H1 (cell line): ENCODE measurements around the gene TRIM23.

ENCODE experiments used
- POLR2A ChIP-seq, 2 experiments: IDR thresholded peaks; 1 replicate in 1 of 2; 2 replicates in 1 of 2; pipeline ENCODE4 v1.6.1; 2011; ENCODE audit warnings: low read depth in 2 of 2, low read length in 2 of 2, mild to moderate bottlenecking in 2 of 2; ENCODE audit errors: control extremely low read depth in 1 of 2
- RXRA ChIP-seq: IDR thresholded peaks from 2 replicates; pipeline ENCODE4 v1.6.1; 2011; ENCODE audit warnings: low read depth, mild to moderate bottlenecking, low read length, moderate library complexity; ENCODE audit not compliant: insufficient read depth
- TAF1 ChIP-seq: IDR thresholded peaks from 2 replicates; pipeline ENCODE4 v1.6.1; 2011; ENCODE audit warnings: mild to moderate bottlenecking, low read depth, low read length
- TF ChIP-seq, protein P1 (sequence below), 3 experiments: IDR thresholded peaks; 1 replicate in 2 of 3; 2 replicates in 1 of 3; pipeline versions ENCODE4 v1.5.1 to v1.6.1; 2011; ENCODE audit warnings: low read length in 3 of 3, mild to moderate bottlenecking in 3 of 3, inconsistent platforms in 2 of 3, low read depth in 1 of 3, moderate library complexity in 1 of 3; ENCODE audit not compliant: insufficient read depth in 1 of 3; ENCODE audit errors: control extremely low read depth in 1 of 3
- TF ChIP-seq, protein P2 (sequence below): IDR thresholded peaks from 2 replicates; pipeline ENCODE4 v1.6.1; 2011; ENCODE audit warnings: low read depth, mild to moderate bottlenecking, low read length; ENCODE audit not compliant: insufficient read depth

DNA sequence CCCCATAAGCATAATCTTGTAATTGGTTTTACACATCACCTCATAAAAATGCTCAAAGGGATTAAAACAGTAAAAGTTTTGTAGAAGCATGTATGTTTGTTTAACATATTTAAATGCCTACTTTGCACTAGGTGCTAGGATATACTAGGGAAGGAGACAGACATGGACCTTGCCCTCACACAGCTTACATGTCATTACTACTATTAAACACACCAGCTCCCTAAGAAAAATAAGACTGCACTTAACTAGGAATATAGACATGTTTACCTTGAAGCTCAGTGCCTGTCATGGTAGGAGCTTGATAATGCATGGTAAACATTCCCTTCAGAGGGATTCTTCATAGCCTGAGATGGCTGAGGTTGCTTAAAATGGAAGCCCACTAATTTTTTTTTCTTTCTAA lies 6.8 kb upstream of the TRIM23 start:
- TF ChIP-seq, protein P1, sequence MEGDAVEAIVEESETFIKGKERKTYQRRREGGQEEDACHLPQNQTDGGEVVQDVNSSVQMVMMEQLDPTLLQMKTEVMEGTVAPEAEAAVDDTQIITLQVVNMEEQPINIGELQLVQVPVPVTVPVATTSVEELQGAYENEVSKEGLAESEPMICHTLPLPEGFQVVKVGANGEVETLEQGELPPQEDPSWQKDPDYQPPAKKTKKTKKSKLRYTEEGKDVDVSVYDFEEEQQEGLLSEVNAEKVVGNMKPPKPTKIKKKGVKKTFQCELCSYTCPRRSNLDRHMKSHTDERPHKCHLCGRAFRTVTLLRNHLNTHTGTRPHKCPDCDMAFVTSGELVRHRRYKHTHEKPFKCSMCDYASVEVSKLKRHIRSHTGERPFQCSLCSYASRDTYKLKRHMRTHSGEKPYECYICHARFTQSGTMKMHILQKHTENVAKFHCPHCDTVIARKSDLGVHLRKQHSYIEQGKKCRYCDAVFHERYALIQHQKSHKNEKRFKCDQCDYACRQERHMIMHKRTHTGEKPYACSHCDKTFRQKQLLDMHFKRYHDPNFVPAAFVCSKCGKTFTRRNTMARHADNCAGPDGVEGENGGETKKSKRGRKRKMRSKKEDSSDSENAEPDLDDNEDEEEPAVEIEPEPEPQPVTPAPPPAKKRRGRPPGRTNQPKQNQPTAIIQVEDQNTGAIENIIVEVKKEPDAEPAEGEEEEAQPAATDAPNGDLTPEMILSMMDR (IDR thresholded peaks at IDR 0.05; ENCODE audit: control extremely low read depth in 1 of 3, insufficient read depth in 1 of 3, low read depth in 1 of 3, low read length in 3 of 3) = no peak
- TF ChIP-seq TAF1 = no peak
- TF ChIP-seq, protein P2, sequence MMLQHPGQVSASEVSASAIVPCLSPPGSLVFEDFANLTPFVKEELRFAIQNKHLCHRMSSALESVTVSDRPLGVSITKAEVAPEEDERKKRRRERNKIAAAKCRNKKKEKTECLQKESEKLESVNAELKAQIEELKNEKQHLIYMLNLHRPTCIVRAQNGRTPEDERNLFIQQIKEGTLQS = no peak
- TF ChIP-seq POLR2A (IDR thresholded peaks at IDR 0.05; ENCODE audit: control extremely low read depth in 1 of 2, low read depth in 2 of 2, low read length in 2 of 2) = no peak
- TF ChIP-seq RXRA = no peak
